Natural killer cell (primary cell): ENCODE results near the gene ZBED1. TPM values are rescaled to one million over a fixed set of nuclear protein-coding genes. Genes with fewer than 3 reads are reported as not detected.

Experiments used
- ATAC-seq, 3 donors: fragments of 150-1000 bp in 2 of 3; fragments of 200-7000 bp in 1 of 3; cut with Tn5 transposase; 1 replicate in 1 of 3; 2 replicates in 2 of 3; pipeline ENCODE4 v1.10.0; 2021; ENCODE audit warnings: mild to moderate bottlenecking in 2 of 3, moderate library complexity in 2 of 3
- DNase-seq, 2 donors: peaks; one replicate each; pipeline versions ENCODE4 v3.0.0 to v3.0.0-alpha.2; 2013 to 2021; ENCODE audit warnings: mixed read lengths in 1 of 2
- H3K27ac ChIP-seq: one replicate; pipeline ENCODE4 v1.5.1; 2013; ENCODE audit warnings: mild to moderate bottlenecking, low read length
- H3K27me3 ChIP-seq: one replicate; pipeline ENCODE4 v1.6.1; 2013; ENCODE audit warnings: low read length; ENCODE audit not compliant: control insufficient read depth, insufficient read depth
- H3K36me3 ChIP-seq: one replicate; pipeline ENCODE4 v1.6.1; 2013; ENCODE audit warnings: low read length; ENCODE audit not compliant: control insufficient read depth, insufficient read depth
- H3K4me1 ChIP-seq: one replicate; pipeline ENCODE4 v1.6.1; 2013; ENCODE audit warnings: low read length; ENCODE audit not compliant: control insufficient read depth, insufficient read depth
- H3K4me3 ChIP-seq: one replicate; pipeline ENCODE4 v1.5.1; 2013; ENCODE audit warnings: low read length
- H3K9me3 ChIP-seq: one replicate; pipeline ENCODE4 v1.6.1; 2013; ENCODE audit warnings: low read length; ENCODE audit not compliant: control insufficient read depth, insufficient read depth
- H3K27ac Mint-ChIP-seq, 2 donors: one replicate each; pipeline ENCODE4 v1.8.0; 2022; ENCODE audit warnings: mild to moderate bottlenecking in 2 of 2, mixed read lengths in 2 of 2, moderate library complexity in 1 of 2
- H3K27me3 Mint-ChIP-seq, 2 donors: one replicate each; pipeline ENCODE4 v1.8.0; 2022; ENCODE audit warnings: low read depth in 2 of 2, mixed read lengths in 2 of 2
- H3K36me3 Mint-ChIP-seq: one replicate; pipeline ENCODE4 v1.8.0; 2022; ENCODE audit warnings: mixed read lengths
- H3K4me1 Mint-ChIP-seq, 2 donors: one replicate each; pipeline ENCODE4 v1.8.0; 2022; ENCODE audit warnings: mixed read lengths in 2 of 2
- H3K4me3 Mint-ChIP-seq: one replicate; pipeline ENCODE4 v1.8.0; 2022; ENCODE audit warnings: mild to moderate bottlenecking, moderate library complexity, mixed read lengths
- H3K9me3 Mint-ChIP-seq, 2 donors: one replicate each; pipeline ENCODE4 v1.8.0; 2022; ENCODE audit warnings: mixed read lengths in 2 of 2
- CTCF ChIP-seq: fragments of 200-600 bp; IDR thresholded peaks from one replicate; pipeline ENCODE4 v1.8.0; 2022; ENCODE audit warnings: antibody characterized with exemption
- WGBS: methylation state at CpG from one replicate; pipeline ENCODE4 v1.1.7; 2013; ENCODE audit warnings: missing lambda C conversion rate; ENCODE audit not compliant: insufficient coverage; 5-methylcytosine and 5-hydroxymethylcytosine counted together
- intact Hi-C: fragments of 100-400 bp; cut with micrococcal nuclease; formaldehyde crosslinking; loops from one replicate; pipeline ENCODE4 v1.14.2; 2022
- total RNA-seq, 4 donors: library from RNA; stranded (reverse); fragments of 120-200 nt in 1 of 4; gene quantifications; one replicate each; pipeline versions ENCODE4 v1.2.3 to v1.2.4, GENCODE V29; 2013 to 2022

The ZBED1 gene
- total RNA-seq, 3 donors from 2014 or later (not counting 1 experiment from before 2014, with no cell fraction given): 30.5 to 36.3 (median 33.8) TPM

DNA sequence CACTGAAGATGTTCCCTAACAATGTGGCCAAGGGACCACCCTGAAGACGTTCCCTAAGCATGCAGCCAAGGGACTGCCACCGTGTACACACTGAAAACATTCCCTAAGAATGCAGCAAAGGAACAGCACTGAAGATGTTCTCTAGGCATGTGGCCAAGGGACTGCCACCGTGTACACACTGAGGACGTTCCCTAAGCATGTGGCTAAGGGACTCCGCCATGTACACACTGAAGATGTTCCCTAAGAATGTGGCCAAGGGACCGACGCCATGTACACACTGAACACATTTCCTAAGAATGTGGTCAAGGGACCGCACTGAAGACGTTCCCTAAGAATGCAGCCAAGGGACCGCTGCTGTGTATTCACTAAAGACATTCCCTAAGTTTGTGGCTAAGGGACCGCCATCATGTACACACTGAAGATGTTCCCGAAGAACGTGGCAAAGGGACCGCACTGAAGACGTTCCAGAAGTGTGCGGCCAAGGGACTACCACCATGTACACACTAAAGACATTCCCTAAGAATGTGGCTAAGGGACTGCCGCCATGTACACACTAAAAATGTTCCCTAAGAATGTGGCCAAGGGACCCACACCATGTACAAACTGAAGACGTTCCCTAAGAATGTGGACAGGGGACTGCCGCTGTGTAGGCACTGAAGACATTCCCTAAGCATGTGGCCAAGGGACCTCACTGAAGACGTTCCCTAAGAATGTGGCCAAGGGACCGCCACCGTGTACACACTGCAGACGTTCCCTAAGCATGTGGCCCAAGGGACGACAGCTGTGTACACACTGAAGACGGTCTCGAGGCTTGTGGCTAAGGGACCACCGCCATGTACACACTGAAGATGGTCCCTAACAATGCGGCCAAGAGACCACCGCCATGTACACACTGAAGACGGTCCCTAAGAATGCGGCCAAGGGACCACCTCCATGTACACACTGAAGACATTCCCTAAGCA lies 54.8 kb downstream of the ZBED1 start:
- H3K36me3 Mint-ChIP-seq: no peaks in the 10 kb centered on the region
- H3K4me1 ChIP-seq: peaks cover 3% of the 10 kb centered on the region
- TF ChIP-seq CTCF: no peak
- no peaks in the 10 kb centered on the region for H3K36me3 ChIP-seq
- WGBS: 98% methylated on average over 31 of the region's 31 CpGs
- H3K4me1 Mint-ChIP-seq: peaks cover 0 to 14% of the 10 kb centered on the region in 2 donors
- no peaks in the 10 kb centered on the region for H3K27me3 Mint-ChIP-seq
- H3K27me3 ChIP-seq: no peaks in the 10 kb centered on the region
- no peaks in the 10 kb centered on the region for H3K9me3 ChIP-seq
- DNase-seq: no peak
- ATAC-seq: no peak
- H3K27ac ChIP-seq: no peak overlapping the region
- H3K4me3 Mint-ChIP-seq: no peak overlapping the region
- intact Hi-C loops: no loop called here
- H3K27ac Mint-ChIP-seq: no peak overlapping the region
- H3K4me3 ChIP-seq: no peak overlapping the region
- H3K9me3 Mint-ChIP-seq: no peaks in the 10 kb centered on the region

- DNase-seq (no peak), ATAC-seq (no peak)
- peaks cover 0 to 6% of the 10 kb centered on the region in 2 donors for H3K4me1 Mint-ChIP-seq
- H3K36me3 Mint-ChIP-seq: no peaks in the 10 kb centered on the region
- WGBS: 96% methylated on average over 7 of the region's 7 CpGs
- H3K27ac Mint-ChIP-seq: no peak overlapping the region
- no peak for TF ChIP-seq CTCF
- H3K27me3 Mint-ChIP-seq: no peaks in the 10 kb centered on the region
- no peak overlapping the region for H3K4me3 Mint-ChIP-seq
- no peaks in the 10 kb centered on the region for H3K9me3 Mint-ChIP-seq
- no peaks in the 10 kb centered on the region for H3K36me3 ChIP-seq
- H3K27me3 ChIP-seq: no peaks in the 10 kb centered on the region
- intact Hi-C loops: no loop called here
- no peaks in the 10 kb centered on the region for H3K4me1 ChIP-seq
- no peak overlapping the region for H3K27ac ChIP-seq
- H3K4me3 ChIP-seq: no peak overlapping the region
- no peaks in the 10 kb centered on the region for H3K9me3 ChIP-seq
Observed at GRCh38 chrX:2442694-2443093, 58.1 kb downstream of the ZBED1 start.

GRCh38 chrX:2441466-2441865 lies 59.3 kb downstream of the ZBED1 start:
- Histone ChIP-seq H3K27ac (no peak overlapping the region), H3K36me3 (no peaks in the 10 kb centered on the region), H3K27me3 (no peaks in the 10 kb centered on the region), H3K9me3 (no peaks in the 10 kb centered on the region), H3K4me1 (no peaks in the 10 kb centered on the region), H3K4me3 (no peak overlapping the region)
- H3K4me1 Mint-ChIP-seq: peaks cover 0 to 6% of the 10 kb centered on the region in 2 donors
- no peak overlapping the region for H3K4me3 Mint-ChIP-seq
- H3K27me3 Mint-ChIP-seq: no peaks in the 10 kb centered on the region
- H3K27ac Mint-ChIP-seq: no peak overlapping the region
- TF ChIP-seq CTCF: no peak
- no peaks in the 10 kb centered on the region for H3K9me3 Mint-ChIP-seq
- ATAC-seq (no peak), DNase-seq (no peak)
- intact Hi-C loops: no loop called here
- 96% methylated on average over 5 of the region's 5 CpGs for whole genome bisulfite sequencing
- no peaks in the 10 kb centered on the region for H3K36me3 Mint-ChIP-seq
